Colonic mucosa (tissue), 4 donors: ENCODE results near the gene HOXB3. TPM values are rescaled to one million over a fixed set of nuclear protein-coding genes. Genes with fewer than 3 reads are reported as not detected.

Experiments used
- DNase-seq: peaks from one replicate; pipeline ENCODE4 v3.0.0-alpha.2; 2020
- H3K27ac ChIP-seq: fragments of 200-600 bp; one replicate; pipeline ENCODE4 v1.8.0; 2021
- H3K27me3 ChIP-seq: fragments of 200-600 bp; one replicate; pipeline ENCODE4 v1.8.0; 2021
- H3K36me3 ChIP-seq: fragments of 200-600 bp; one replicate; pipeline ENCODE4 v1.8.0; 2021
- H3K4me1 ChIP-seq: fragments of 200-600 bp; one replicate; pipeline ENCODE4 v1.8.0; 2021; ENCODE audit warnings: mild to moderate bottlenecking
- H3K4me3 ChIP-seq: fragments of 200-600 bp; one replicate; pipeline ENCODE4 v1.8.0; 2021
- H3K9ac ChIP-seq, 2 donors: one replicate each; pipeline ENCODE4 v1.7.0; 2013; ENCODE audit warnings: control low read depth in 2 of 2, low read depth in 2 of 2, low read length in 2 of 2
- H3K9me3 ChIP-seq: fragments of 200-600 bp; one replicate; pipeline ENCODE4 v1.8.0; 2021
- intact Hi-C: fragments of 100-400 bp; cut with DNase I; formaldehyde crosslinking; loops from one replicate; pipeline ENCODE4 v1.14.1; 2022
- total RNA-seq, 2 donors: library from RNA; stranded (reverse); fragmentation: NEBNext Ultra II Directional in 1 of 2; extraction: Animal tissue kit (Norgen Biotek cat#: 25700) in 1 of 2; gene quantifications; one replicate each; pipeline ENCODE4 v1.2.1, GENCODE V29; 2021
- TF ChIP-seq, protein P1 (sequence below): fragments of 200-600 bp; IDR thresholded peaks from one replicate; pipeline ENCODE4 v1.8.0; 2022; ENCODE audit warnings: antibody characterized with exemption, mild to moderate bottlenecking
- donor health status: healthy.
- donor health status: DM: no; HTN: no; CAD: no.
- donor health status: DM: no; HTN: no; CAD: no.

The HOXB3 gene
- total RNA-seq, 2 donors from 2014 or later: 17.4 to 31.8 TPM

- H3K27ac ChIP-seq: peak overlapping the region; percentile 73
- TF ChIP-seq, protein P1, sequence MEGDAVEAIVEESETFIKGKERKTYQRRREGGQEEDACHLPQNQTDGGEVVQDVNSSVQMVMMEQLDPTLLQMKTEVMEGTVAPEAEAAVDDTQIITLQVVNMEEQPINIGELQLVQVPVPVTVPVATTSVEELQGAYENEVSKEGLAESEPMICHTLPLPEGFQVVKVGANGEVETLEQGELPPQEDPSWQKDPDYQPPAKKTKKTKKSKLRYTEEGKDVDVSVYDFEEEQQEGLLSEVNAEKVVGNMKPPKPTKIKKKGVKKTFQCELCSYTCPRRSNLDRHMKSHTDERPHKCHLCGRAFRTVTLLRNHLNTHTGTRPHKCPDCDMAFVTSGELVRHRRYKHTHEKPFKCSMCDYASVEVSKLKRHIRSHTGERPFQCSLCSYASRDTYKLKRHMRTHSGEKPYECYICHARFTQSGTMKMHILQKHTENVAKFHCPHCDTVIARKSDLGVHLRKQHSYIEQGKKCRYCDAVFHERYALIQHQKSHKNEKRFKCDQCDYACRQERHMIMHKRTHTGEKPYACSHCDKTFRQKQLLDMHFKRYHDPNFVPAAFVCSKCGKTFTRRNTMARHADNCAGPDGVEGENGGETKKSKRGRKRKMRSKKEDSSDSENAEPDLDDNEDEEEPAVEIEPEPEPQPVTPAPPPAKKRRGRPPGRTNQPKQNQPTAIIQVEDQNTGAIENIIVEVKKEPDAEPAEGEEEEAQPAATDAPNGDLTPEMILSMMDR: no peak
- H3K27me3 ChIP-seq: no peaks in the 10 kb centered on the region
- H3K4me3 ChIP-seq: peak overlapping the region; percentile 53
- H3K9ac ChIP-seq: peak overlapping the region; percentile 82 to 87
- no peaks in the 10 kb centered on the region for H3K9me3 ChIP-seq
- peaks cover 9% of the 10 kb centered on the region for H3K4me1 ChIP-seq
- peak; percentile 92 for DNase-seq
- peaks cover 8% of the 10 kb centered on the region for H3K36me3 ChIP-seq
- intact Hi-C loops: no loop called here
Observed at GRCh38 chr17:48597778-48598631, 8.0 kb upstream of the HOXB3 start.

- Histone ChIP-seq H3K27me3 (no peaks in the 10 kb centered on the region), H3K4me1 (peaks cover 9% of the 10 kb centered on the region)
- no peak for DNase-seq
Observed at GRCh38 chr17:48597528-48597777, 7.4 kb upstream of the HOXB3 start.

GRCh38 chr17:48596735-48597527 is 6.9 kb upstream of the HOXB3 start:
- Histone ChIP-seq H3K9me3 (no peaks in the 10 kb centered on the region), H3K27ac (peak overlapping the region; percentile 73), H3K4me1 (peaks cover 9% of the 10 kb centered on the region), H3K4me3 (peak overlapping the region; percentile 53), H3K27me3 (no peaks in the 10 kb centered on the region), H3K36me3 (peaks cover 8% of the 10 kb centered on the region), H3K9ac (peak overlapping the region; percentile 82 to 87)
- intact Hi-C loops: no loop called here
- no peak for DNase-seq
- TF ChIP-seq, protein P1: no peak

More at GRCh38 chr17:48597528-48597777, 7.4 kb upstream of the HOXB3 start:
- peaks cover 8% of the 10 kb centered on the region for H3K36me3 ChIP-seq
- H3K9me3 ChIP-seq: no peaks in the 10 kb centered on the region
- TF ChIP-seq, protein P1: no peak
- H3K27ac ChIP-seq: peak overlapping the region; percentile 73
- peak overlapping the region; percentile 53 for H3K4me3 ChIP-seq
- intact Hi-C loops: no loop called here
- peak overlapping the region; percentile 82 to 87 for H3K9ac ChIP-seq

GRCh38 chr17:48596000-48596734 is 6.1 kb upstream of the HOXB3 start:
- peak overlapping the region; percentile 82 to 87 for H3K9ac ChIP-seq
- H3K36me3 ChIP-seq: peaks cover 8% of the 10 kb centered on the region
- TF ChIP-seq, protein P1: no peak
- H3K4me1 ChIP-seq: peaks cover 9% of the 10 kb centered on the region
- no peak for DNase-seq
- peak overlapping the region; percentile 53 for H3K4me3 ChIP-seq
- intact Hi-C loops: no loop called here
- no peaks in the 10 kb centered on the region for H3K9me3 ChIP-seq
- no peaks in the 10 kb centered on the region for H3K27me3 ChIP-seq
- no peak overlapping the region for H3K27ac ChIP-seq

- Histone ChIP-seq H3K4me3 (no peak overlapping the region), H3K4me1 (peaks cover 9% of the 10 kb centered on the region), H3K9me3 (no peaks in the 10 kb centered on the region), H3K27ac (peak overlapping the region; percentile 40), H3K27me3 (no peaks in the 10 kb centered on the region), H3K9ac (peak overlapping the region in 1 of 2 donors; percentile 58), H3K36me3 (peaks cover 8% of the 10 kb centered on the region)
- no peak for DNase-seq
- intact Hi-C loops: no loop called here
- TF ChIP-seq, protein P1: no peak
Observed at GRCh38 chr17:48595278-48595999, 5.4 kb upstream of the HOXB3 start.
